ENCODE measurements around the gene FBXO45.
A peak's percentile ranks its signal among the peaks of the same experiment; 100 is the strongest.
"Not testable (repeated sequence)": the region's sequence is repeated elsewhere in the genome, so short reads cannot be mapped to it uniquely, and the experiment has no call there.

FBXO45 gene

GRCh38 chr3:196585044-196585757 is 16.7 kb downstream of the FBXO45 start:
- Histone ChIP-seq H3K4me1 (ENCODE audit: control insufficient read depth in 1 of 2, insufficient read depth in 2 of 2, low read length in 2 of 2) (no peaks in the 10 kb centered on the region), H3K9me3 (ENCODE audit: insufficient read depth, low read depth, low read length) (no peaks in the 10 kb centered on the region), H2BK12ac (ENCODE audit: low read length) (no peak overlapping the region), H2BK5ac (ENCODE audit: low read depth, low read length, poor library complexity) (no peak overlapping the region), H3K4ac (ENCODE audit: low read depth, low read length) (no peak overlapping the region), H2AFZ (ENCODE audit: insufficient read depth, low read length, poor library complexity) (no peak overlapping the region), H3K4me3 (ENCODE audit: low read depth, low read length) (no peak overlapping the region), H3K18ac (ENCODE audit: low read length) (no peak overlapping the region), H4K91ac (ENCODE audit: low read depth, low read length) (no peak overlapping the region), H3K27ac (ENCODE audit: low read depth, low read length) (no peak overlapping the region), H4K8ac (ENCODE audit: low read depth, low read length) (no peak overlapping the region), H4K12ac (ENCODE audit: low read depth, low read length) (no peak overlapping the region), H3K27me3 (ENCODE audit: insufficient read depth, low read length) (no peaks in the 10 kb centered on the region), H2AK5ac (ENCODE audit: low read length) (no peak overlapping the region), H2BK120ac (ENCODE audit: insufficient read depth, low read length, poor library complexity) (no peak overlapping the region), H3K4me2 (ENCODE audit: low read length) (no peak overlapping the region), H3K36me3 (ENCODE audit: control insufficient read depth in 1 of 2, insufficient read depth in 2 of 2, low read length in 2 of 2) (peaks cover 2 to 10% of the 10 kb centered on the region in 2 experiments), H3K23ac (ENCODE audit: low read length) (no peak overlapping the region), H3K9ac (ENCODE audit: low read length) (no peak overlapping the region), H3K79me2 (ENCODE audit: control insufficient read depth, insufficient read depth, low read length, poor library complexity) (no peaks in the 10 kb centered on the region), H3K14ac (ENCODE audit: low read length) (no peak overlapping the region), H3K79me1 (ENCODE audit: low read length) (no peaks in the 10 kb centered on the region)
- no peak for DNase-seq
- no CpG with 5 or more reads among the region's 3 CpGs for WGBS (ENCODE audit: extremely low coverage, insufficient coverage, insufficient read length)

- no peak overlapping the region for H2BK12ac ChIP-seq (ENCODE audit: low read length)
- no peak overlapping the region for H3K14ac ChIP-seq (ENCODE audit: low read length)
- no peak overlapping the region for H4K91ac ChIP-seq (ENCODE audit: low read depth, low read length)
- no peak for DNase-seq
- H3K23ac ChIP-seq (ENCODE audit: low read length): no peak overlapping the region
- no peak overlapping the region for H3K18ac ChIP-seq (ENCODE audit: low read length)
- no peaks in the 10 kb centered on the region for H3K9me3 ChIP-seq (ENCODE audit: insufficient read depth, low read depth, low read length)
- H4K12ac ChIP-seq (ENCODE audit: low read depth, low read length): no peak overlapping the region
- H3K79me1 ChIP-seq (ENCODE audit: low read length): no peaks in the 10 kb centered on the region
- H3K27ac ChIP-seq (ENCODE audit: low read depth, low read length): no peak overlapping the region
- no peak overlapping the region for H2BK120ac ChIP-seq (ENCODE audit: insufficient read depth, low read length, poor library complexity)
- no peak overlapping the region for H3K4ac ChIP-seq (ENCODE audit: low read depth, low read length)
- H3K79me2 ChIP-seq (ENCODE audit: control insufficient read depth, insufficient read depth, low read length, poor library complexity): no peaks in the 10 kb centered on the region
- no CpG with 5 or more reads among the region's 5 CpGs for WGBS (ENCODE audit: extremely low coverage, insufficient coverage, insufficient read length)
- no peak overlapping the region for H4K8ac ChIP-seq (ENCODE audit: low read depth, low read length)
- H2AK5ac ChIP-seq (ENCODE audit: low read length): no peak overlapping the region
- H3K4me1 ChIP-seq (ENCODE audit: control insufficient read depth in 1 of 2, insufficient read depth in 2 of 2, low read length in 2 of 2): no peaks in the 10 kb centered on the region
- peak overlapping the region; percentile 11 for H3K9ac ChIP-seq (ENCODE audit: low read length)
- no peak overlapping the region for H2AFZ ChIP-seq (ENCODE audit: insufficient read depth, low read length, poor library complexity)
- H3K27me3 ChIP-seq (ENCODE audit: insufficient read depth, low read length): no peaks in the 10 kb centered on the region
- peaks cover 0 to 3% of the 10 kb centered on the region in 2 experiments for H3K36me3 ChIP-seq (ENCODE audit: control insufficient read depth in 1 of 2, insufficient read depth in 2 of 2, low read length in 2 of 2)
- no peak overlapping the region for H2BK5ac ChIP-seq (ENCODE audit: low read depth, low read length, poor library complexity)
- H3K4me3 ChIP-seq (ENCODE audit: low read depth, low read length): no peak overlapping the region
- no peak overlapping the region for H3K4me2 ChIP-seq (ENCODE audit: low read length)
Observed at GRCh38 chr3:196590279-196590678, 21.8 kb downstream of the FBXO45 start.

- H3K27me3 ChIP-seq (ENCODE audit: insufficient read depth, low read length): no peaks in the 10 kb centered on the region
- H4K8ac ChIP-seq (ENCODE audit: low read depth, low read length): no peak overlapping the region
- H2BK12ac ChIP-seq (ENCODE audit: low read length): no peak overlapping the region
- no peak overlapping the region for H2AFZ ChIP-seq (ENCODE audit: insufficient read depth, low read length, poor library complexity)
- WGBS (ENCODE audit: extremely low coverage, insufficient coverage, insufficient read length): no CpG with 5 or more reads among the region's 5 CpGs
- peaks cover 0 to 5% of the 10 kb centered on the region in 2 experiments for H3K4me1 ChIP-seq (ENCODE audit: control insufficient read depth in 1 of 2, insufficient read depth in 2 of 2, low read length in 2 of 2)
- H3K27ac ChIP-seq (ENCODE audit: low read depth, low read length): no peak overlapping the region
- no peak overlapping the region for H3K23ac ChIP-seq (ENCODE audit: low read length)
- peak in 1 of 2 donors; percentile 13 for DNase-seq
- no peaks in the 10 kb centered on the region for H3K79me1 ChIP-seq (ENCODE audit: low read length)
- H2AK5ac ChIP-seq (ENCODE audit: low read length): no peak overlapping the region
- no peak overlapping the region for H3K4ac ChIP-seq (ENCODE audit: low read depth, low read length)
- H3K4me2 ChIP-seq (ENCODE audit: low read length): no peak overlapping the region
- no peak overlapping the region for H4K12ac ChIP-seq (ENCODE audit: low read depth, low read length)
- H4K91ac ChIP-seq (ENCODE audit: low read depth, low read length): no peak overlapping the region
- H3K14ac ChIP-seq (ENCODE audit: low read length): no peak overlapping the region
- no peak overlapping the region for H3K18ac ChIP-seq (ENCODE audit: low read length)
- no peak overlapping the region for H2BK5ac ChIP-seq (ENCODE audit: low read depth, low read length, poor library complexity)
- no peak overlapping the region for H2BK120ac ChIP-seq (ENCODE audit: insufficient read depth, low read length, poor library complexity)
- H3K79me2 ChIP-seq (ENCODE audit: control insufficient read depth, insufficient read depth, low read length, poor library complexity): no peaks in the 10 kb centered on the region
- H3K36me3 ChIP-seq (ENCODE audit: control insufficient read depth in 1 of 2, insufficient read depth in 2 of 2, low read length in 2 of 2): no peaks in the 10 kb centered on the region
- no peak overlapping the region for H3K9ac ChIP-seq (ENCODE audit: low read length)
- H3K4me3 ChIP-seq (ENCODE audit: low read depth, low read length): no peak overlapping the region
- H3K9me3 ChIP-seq (ENCODE audit: insufficient read depth, low read depth, low read length): no peaks in the 10 kb centered on the region
Observed at GRCh38 chr3:196596355-196596754, 27.9 kb downstream of the FBXO45 start.

GRCh38 chr3:196597971-196598733 is 29.7 kb downstream of the FBXO45 start:
- not testable (repeated sequence) for H4K8ac ChIP-seq (ENCODE audit: low read depth, low read length); H3K36me3 ChIP-seq (ENCODE audit: control insufficient read depth in 1 of 2, insufficient read depth in 2 of 2, low read length in 2 of 2); H4K12ac ChIP-seq (ENCODE audit: low read depth, low read length); H3K79me1 ChIP-seq (ENCODE audit: low read length); H2AK5ac ChIP-seq (ENCODE audit: low read length); H3K4me3 ChIP-seq (ENCODE audit: low read depth, low read length); H3K14ac ChIP-seq (ENCODE audit: low read length); H4K91ac ChIP-seq (ENCODE audit: low read depth, low read length); H3K4me1 ChIP-seq (ENCODE audit: control insufficient read depth in 1 of 2, insufficient read depth in 2 of 2, low read length in 2 of 2); DNase-seq; H3K9ac ChIP-seq (ENCODE audit: low read length); H3K23ac ChIP-seq (ENCODE audit: low read length); H3K79me2 ChIP-seq (ENCODE audit: control insufficient read depth, insufficient read depth, low read length, poor library complexity); H3K4me2 ChIP-seq (ENCODE audit: low read length); H2BK5ac ChIP-seq (ENCODE audit: low read depth, low read length, poor library complexity); H2BK12ac ChIP-seq (ENCODE audit: low read length); H3K9me3 ChIP-seq (ENCODE audit: insufficient read depth, low read depth, low read length); H2AFZ ChIP-seq (ENCODE audit: insufficient read depth, low read length, poor library complexity); H2BK120ac ChIP-seq (ENCODE audit: insufficient read depth, low read length, poor library complexity); H3K18ac ChIP-seq (ENCODE audit: low read length); H3K27ac ChIP-seq (ENCODE audit: low read depth, low read length); H3K27me3 ChIP-seq (ENCODE audit: insufficient read depth, low read length); H3K4ac ChIP-seq (ENCODE audit: low read depth, low read length)
- WGBS (ENCODE audit: extremely low coverage, insufficient coverage, insufficient read length): no CpG with 5 or more reads among the region's 25 CpGs
